H1 (cell line): ENCODE results near the gene ADGRG7. TPM values are rescaled to one million over a fixed set of nuclear protein-coding genes. Genes with fewer than 3 reads are reported as not detected.

Source experiments
- CTCF ChIA-PET: fragments of 300-600 bp; sonication (Branson Sonifier 250); formaldehyde crosslinking; loops from one replicate; lab custom pipeline; 2021; ENCODE audit not compliant: partially characterized antibody; lab: Charles Lee
- POLR2A ChIA-PET: fragments of 300-600 bp; sonication (Branson Sonifier 250); formaldehyde crosslinking; loops from one replicate; lab custom pipeline; 2021; ENCODE audit warnings: inconsistent platforms; ENCODE audit not compliant: partially characterized antibody; lab: Charles Lee
- DNase-seq, 2 experiments: peaks; one replicate each; pipeline versions ENCODE4 v3.0.0 to v3.0.0-alpha.2; 2010 to 2022; ENCODE audit warnings: low spot score in 2 of 2, low read depth in 1 of 2, mixed read lengths in 1 of 2
- FAIRE-seq: peaks from 2 replicates; lab custom pipeline; 2011; peaks lifted over from hg19 to GRCh38; lab: Jason Lieb, UNC
- H2AFZ ChIP-seq: 2 replicates; pipeline ENCODE4 v1.8.1; 2012; ENCODE audit warnings: low read length, inconsistent platforms
- H2AK5ac ChIP-seq: 2 replicates; pipeline ENCODE4 v1.6.1; 2013; ENCODE audit warnings: low read depth, low read length
- H2BK120ac ChIP-seq: replicated peaks from 2 replicates; pipeline ENCODE3; 2013; ENCODE audit warnings: low read depth, low read length, inconsistent platforms
- H2BK12ac ChIP-seq: 2 replicates; pipeline ENCODE4 v1.6.1; 2013; ENCODE audit warnings: low read depth, low read length
- H2BK15ac ChIP-seq: 2 replicates; pipeline ENCODE4 v1.6.1; 2013; ENCODE audit warnings: low read length
- H2BK20ac ChIP-seq: 2 replicates; pipeline ENCODE4 v1.6.1; 2013; ENCODE audit warnings: low read length
- H2BK5ac ChIP-seq: 2 replicates; pipeline ENCODE4 v1.6.1; 2013; ENCODE audit warnings: low read depth, low read length
- H3K14ac ChIP-seq: 2 replicates; pipeline ENCODE4 v1.6.1; 2013; ENCODE audit warnings: inconsistent platforms; ENCODE audit not compliant: insufficient read length
- H3K18ac ChIP-seq: 2 replicates; pipeline ENCODE4 v1.6.1; 2013; ENCODE audit warnings: low read length; ENCODE audit errors: extremely low read depth
- H3K23ac ChIP-seq: 2 replicates; pipeline ENCODE4 v1.6.1; 2013; ENCODE audit warnings: inconsistent platforms; ENCODE audit not compliant: insufficient read length
- H3K23me2 ChIP-seq: 2 replicates; pipeline ENCODE4 v1.6.1; 2013; ENCODE audit warnings: low read depth, low read length
- H3K27ac ChIP-seq: 2 replicates; pipeline ENCODE4 v1.6.1; 2011; ENCODE audit warnings: low read depth, low read length, inconsistent platforms
- H3K27me3 ChIP-seq, 4 experiments: replicated peaks in 1 of 4; 1 replicate in 1 of 4; 2 replicates in 3 of 4; pipeline versions ENCODE4 v1.6.1 to v1.8.1; 2011 to 2013; ENCODE audit warnings: low read length in 3 of 4, mild to moderate bottlenecking in 3 of 4, inconsistent platforms in 2 of 4, mixed read lengths in 2 of 4, moderate library complexity in 1 of 4; ENCODE audit not compliant: control insufficient read depth in 3 of 4, insufficient read depth in 3 of 4; ENCODE audit errors: extremely low read depth in 1 of 4
- H3K36me3 ChIP-seq, 4 experiments: 2 replicates each; pipeline versions ENCODE4 v1.6.1 to v1.8.1; 2011 to 2013; ENCODE audit warnings: mild to moderate bottlenecking in 4 of 4, low read length in 3 of 4, moderate library complexity in 2 of 4, control low read depth in 1 of 4, inconsistent platforms in 1 of 4; ENCODE audit not compliant: insufficient read depth in 4 of 4, control insufficient read depth in 2 of 4
- H3K4ac ChIP-seq: replicated peaks from 2 replicates; pipeline ENCODE3; 2013; ENCODE audit warnings: low read length, low read depth, mixed read lengths, inconsistent platforms; ENCODE audit not compliant: insufficient read length
- H3K4me1 ChIP-seq, 4 experiments: replicated peaks in 1 of 4; 1 replicate in 1 of 4; 2 replicates in 3 of 4; pipeline versions ENCODE4 v1.6.1 to v1.8.1; 2011 to 2013; ENCODE audit warnings: low read length in 3 of 4, inconsistent platforms in 2 of 4, mixed read lengths in 1 of 4; ENCODE audit not compliant: insufficient read depth in 4 of 4, control insufficient read depth in 3 of 4
- H3K4me2 ChIP-seq, 2 experiments: 2 replicates each; pipeline versions ENCODE4 v1.6.1 to v1.8.1; 2011 to 2013; ENCODE audit warnings: low read depth in 2 of 2, low read length in 2 of 2, control low read depth in 1 of 2, inconsistent platforms in 1 of 2, mild to moderate bottlenecking in 1 of 2; ENCODE audit not compliant: insufficient read depth in 1 of 2
- H3K4me3 ChIP-seq, 4 experiments: fragments of 200-600, 300-600 bp in 1 of 4; sonication (generic), shearing (Covaris generic), sonication (Bioruptor Twin) in 1 of 4; 2 replicates each; pipeline versions ENCODE4 v1.5.1 to v1.8.1; 2011 to 2016; ENCODE audit warnings: low read length in 4 of 4, low read depth in 3 of 4, control low read depth in 2 of 4, inconsistent platforms in 2 of 4, mild to moderate bottlenecking in 2 of 4, mixed read lengths in 1 of 4, moderate library complexity in 1 of 4; ENCODE audit not compliant: insufficient read depth in 2 of 4; ENCODE audit errors: extremely low read depth in 1 of 4
- H3K56ac ChIP-seq: replicated peaks from 2 replicates; pipeline ENCODE3; 2013; ENCODE audit warnings: low read depth, mild to moderate bottlenecking, mixed read lengths, low read length, inconsistent platforms; ENCODE audit not compliant: insufficient read length
- H3K79me1 ChIP-seq: 2 replicates; pipeline ENCODE4 v1.6.1; 2013; ENCODE audit warnings: low read depth, low read length, control low read depth
- H3K79me2 ChIP-seq, 2 experiments: 2 replicates each; pipeline versions ENCODE4 v1.6.1 to v1.8.1; 2012 to 2013; ENCODE audit warnings: low read length in 2 of 2, mild to moderate bottlenecking in 2 of 2, inconsistent platforms in 1 of 2; ENCODE audit not compliant: insufficient read depth in 2 of 2, control insufficient read depth in 1 of 2
- H3K9ac ChIP-seq, 4 experiments: replicated peaks in 1 of 4; 1 replicate in 1 of 4; 2 replicates in 3 of 4; pipeline versions ENCODE4 v1.6.1 to v1.8.1; 2011 to 2013; ENCODE audit warnings: low read depth in 3 of 4, low read length in 3 of 4, control low read depth in 2 of 4, mild to moderate bottlenecking in 2 of 4, moderate library complexity in 2 of 4, inconsistent platforms in 1 of 4; ENCODE audit errors: extremely low read depth in 1 of 4
- H3K9me3 ChIP-seq, 2 experiments: 2 replicates each; pipeline versions ENCODE4 v1.6.1 to v1.8.1; 2012 to 2013; ENCODE audit warnings: mild to moderate bottlenecking in 2 of 2, moderate library complexity in 2 of 2, control low read depth in 1 of 2, inconsistent platforms in 1 of 2, low read depth in 1 of 2, low read length in 1 of 2, mixed read lengths in 1 of 2; ENCODE audit not compliant: insufficient read depth in 2 of 2
- H4K20me1 ChIP-seq, 2 experiments: replicated peaks in 1 of 2; 2 replicates each; pipeline versions ENCODE3 to v1.8.1; 2011 to 2013; ENCODE audit warnings: inconsistent platforms in 2 of 2, low read length in 2 of 2, mild to moderate bottlenecking in 1 of 2; ENCODE audit not compliant: insufficient read depth in 2 of 2, control insufficient read depth in 1 of 2
- H4K5ac ChIP-seq: 2 replicates; pipeline ENCODE4 v1.6.1; 2013; ENCODE audit warnings: low read length, low read depth, mixed read lengths, inconsistent platforms; ENCODE audit not compliant: insufficient read length
- H4K8ac ChIP-seq: 2 replicates; pipeline ENCODE4 v1.8.0; 2013; ENCODE audit warnings: mild to moderate bottlenecking, moderate library complexity, low read length, inconsistent platforms; ENCODE audit not compliant: insufficient read depth; ENCODE audit errors: extremely low read depth
- H4K91ac ChIP-seq: replicated peaks from 2 replicates; pipeline ENCODE3; 2013; ENCODE audit warnings: low read length, mixed read lengths, inconsistent platforms; ENCODE audit not compliant: insufficient read length
- ASH2L ChIP-seq: fragments of 200-600, 300-600 bp; sonication (generic); IDR thresholded peaks from one replicate; pipeline ENCODE4 v1.7.1; 2017; ENCODE audit warnings: low read length
- BRCA1 ChIP-seq: IDR thresholded peaks from 2 replicates; pipeline ENCODE4 v1.6.1; 2012; ENCODE audit warnings: low read depth, low read length, improper control_type of control experiment
- EP300 ChIP-seq, 2 experiments: IDR thresholded peaks; 1 replicate in 1 of 2; 2 replicates in 1 of 2; pipeline ENCODE4 v1.6.1; 2011 to 2012; ENCODE audit warnings: low read depth in 2 of 2, low read length in 2 of 2, mild to moderate bottlenecking in 2 of 2, borderline replicate concordance in 1 of 2, inconsistent platforms in 1 of 2, moderate library complexity in 1 of 2
- HDAC6 ChIP-seq: IDR thresholded peaks from one replicate; pipeline ENCODE4 v1.7.1; 2012; ENCODE audit warnings: low read depth, mild to moderate bottlenecking, inconsistent platforms, low read length, moderate library complexity
- KDM5A ChIP-seq: fragments of 200-600 bp; IDR thresholded peaks from 2 replicates; pipeline ENCODE4 v1.7.1; 2012; ENCODE audit warnings: mild to moderate bottlenecking, low read length, inconsistent platforms, mixed read lengths
- SP1 ChIP-seq: IDR thresholded peaks from 2 replicates; pipeline ENCODE4 v1.6.1; 2011; ENCODE audit warnings: low read depth, low read length
- TCF12 ChIP-seq: IDR thresholded peaks from 2 replicates; pipeline ENCODE4 v1.6.1; 2011; ENCODE audit warnings: low read depth, mild to moderate bottlenecking, low read length
- TEAD4 ChIP-seq: IDR thresholded peaks from 2 replicates; pipeline ENCODE4 v1.6.1; 2012; ENCODE audit warnings: low read depth, low read length, inconsistent platforms, mixed read lengths
- WGBS, 2 experiments: shearing (Covaris generic) in 1 of 2; methylation state at CpG; one replicate each; pipeline versions ENCODE4 v1.1.6 to v1.1.7; 2013 to 2015; ENCODE audit warnings: low lambda C conversion rate in 2 of 2, mixed read lengths in 2 of 2, inconsistent platforms in 1 of 2, low coverage in 1 of 2, missing lambda C conversion rate in 1 of 2; ENCODE audit not compliant: insufficient replicate concordance in 2 of 2, insufficient coverage in 1 of 2, insufficient read length in 1 of 2; ENCODE audit errors: extremely low coverage in 1 of 2, missing lambda C conversion rate in 1 of 2; 5-methylcytosine and 5-hydroxymethylcytosine counted together
- polyA plus RNA-seq, 7 experiments: library from polyadenylated mRNA; depleted of rRNA in 3 of 7; stranded (reverse) in 5 of 7; unstranded in 2 of 7; fragments of >200 nt in 5 of 7; fragments of 200-250 nt in 2 of 7; gene quantifications; 1 replicate in 5 of 7; 2 replicates in 1 of 7; 4 replicates in 1 of 7; pipeline versions ENCODE4 v1.2.1 to v1.2.3, GENCODE V29; 2011 to 2013; ENCODE audit warnings: missing spikeins in 2 of 7, mixed read lengths in 2 of 7
- total RNA-seq: library from RNA; stranded (reverse); fragmentation: NEBNext Ultra II Directional; extraction: Animal tissue kit (Norgen Biotek cat#: 25700); gene quantifications from 2 replicates; pipeline ENCODE4 v1.2.1, GENCODE V29; 2021
- TF ChIP-seq, protein P1 (sequence below): IDR thresholded peaks from 2 replicates; pipeline ENCODE4 v1.6.1; 2012; ENCODE audit warnings: inconsistent platforms

ADGRG7 gene
- total and polyA plus RNA-seq, 2 of the 8 experiments (the other 6 are each of a cell fraction or from before 2014, with no cell fraction given), result not detected

DNA sequence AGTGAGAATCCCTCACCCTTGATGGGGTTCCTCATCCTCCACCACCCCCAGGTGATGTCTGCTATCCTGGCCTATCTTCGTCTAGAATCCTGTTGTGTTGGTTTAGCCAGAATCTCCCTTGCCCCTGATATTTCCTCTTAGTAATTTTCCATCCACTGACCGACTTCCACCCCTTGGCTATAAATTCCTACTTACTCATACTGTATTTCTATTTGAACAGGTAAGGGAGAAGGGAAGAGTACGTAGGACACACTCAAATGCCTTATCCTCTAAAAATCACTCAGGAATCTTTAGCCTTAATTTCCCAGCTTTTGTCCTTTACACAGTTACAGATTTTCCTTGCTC, 99.2 kb downstream of the ADGRG7 start:
- peaks cover 2% of the 10 kb centered on the region; the same call in 1 of the 2 replicates for H3K23me2 ChIP-seq
- 89% methylated on average over 3 of the region's 3 CpGs; no CpG with 5 or more reads in 1 of the 2 experiments for WGBS, 2 experiments
- DNase-seq (no peak), FAIRE-seq (no peak)
- peak overlapping the region; percentile 62 to 81 for H3K4me2 ChIP-seq
- peak overlapping the region; percentile 65 to 80 (median 70); a peak in 7 of 8 replicates for H3K4me3 ChIP-seq
- H3K36me3 ChIP-seq, result no peaks in the 10 kb centered on the region; a peak in 2 of 8 replicates
- H2AFZ ChIP-seq, result peak overlapping the region; percentile 88
- H4K20me1 ChIP-seq, result peaks cover 0 to 2% of the 10 kb centered on the region in 2 experiments
- peaks cover 1 to 25% (median 11%) of the 10 kb centered on the region in 4 experiments; a peak in 6 of 7 replicates for H3K27me3 ChIP-seq
- H3K9ac ChIP-seq, result no peak overlapping the region; a peak in 1 of 7 replicates
- no peak overlapping the region for H4K91ac ChIP-seq
- H3K4ac ChIP-seq, result peak overlapping the region; percentile 29
- no peak overlapping the region for H3K27ac ChIP-seq
- TF ChIP-seq BRCA1, result no peak
- TF ChIP-seq TCF12, result no peak
- TF ChIP-seq ASH2L, result no peak
- no peak for TF ChIP-seq TEAD4
- no peak for TF ChIP-seq KDM5A
- TF ChIP-seq SP1, result no peak
- TF ChIP-seq, protein P1, sequence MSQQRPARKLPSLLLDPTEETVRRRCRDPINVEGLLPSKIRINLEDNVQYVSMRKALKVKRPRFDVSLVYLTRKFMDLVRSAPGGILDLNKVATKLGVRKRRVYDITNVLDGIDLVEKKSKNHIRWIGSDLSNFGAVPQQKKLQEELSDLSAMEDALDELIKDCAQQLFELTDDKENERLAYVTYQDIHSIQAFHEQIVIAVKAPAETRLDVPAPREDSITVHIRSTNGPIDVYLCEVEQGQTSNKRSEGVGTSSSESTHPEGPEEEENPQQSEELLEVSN, result no peak
- no peak for TF ChIP-seq EP300 (IDR thresholded peaks at IDR 0.05; ENCODE audit: borderline replicate concordance in 1 of 2, low read depth in 2 of 2, low read length in 2 of 2)
- TF ChIP-seq HDAC6, result no peak
- H4K5ac ChIP-seq, result no peak overlapping the region
- no peak overlapping the region for H3K23ac ChIP-seq
- no peak overlapping the region for H3K18ac ChIP-seq
- H2BK120ac ChIP-seq, result no peak overlapping the region
- H3K79me1 ChIP-seq, result no peaks in the 10 kb centered on the region; the same call in 1 of the 2 replicates
- H2BK5ac ChIP-seq, result no peak overlapping the region; the same call in 1 of the 2 replicates
- H3K14ac ChIP-seq, result no peak overlapping the region
- peaks cover 0 to 8% (median 2%) of the 10 kb centered on the region in 4 experiments; a peak in 3 of 7 replicates for H3K4me1 ChIP-seq
- H4K8ac ChIP-seq, result no peak overlapping the region
- ChIA-PET POLR2A (interaction anchor here (0.7 to 3.0 kb wide), 13 partner anchors 9 to 1074 kb away, joined by 3 to 14 read pairs (median 4); partner anchors contain the start of genes LNP1 and TOMM70), CTCF (interaction anchor here (1.1 to 1.3 kb wide), 3 partner anchors 15 to 243 kb away, joined by 3 to 5 read pairs (median 3); no protein-coding TSS in a partner anchor)
- H3K56ac ChIP-seq, result no peak overlapping the region
- H2AK5ac ChIP-seq, result no peak overlapping the region
- H2BK15ac ChIP-seq, result no peak overlapping the region
- no peaks in the 10 kb centered on the region for H3K9me3 ChIP-seq
- H3K79me2 ChIP-seq, result peaks cover 19 to 37% of the 10 kb centered on the region in 2 experiments
- no peak overlapping the region for H2BK20ac ChIP-seq
- no peak overlapping the region for H2BK12ac ChIP-seq
